B cell (primary cell): ENCODE data around the gene PALM. TPM values are rescaled to one million over a fixed set of nuclear protein-coding genes. Genes with fewer than 3 reads are reported as not detected.

Experiments
- ATAC-seq: fragments of 200-7000 bp; cut with Tn5 transposase; one replicate; pipeline ENCODE4 v1.10.0; 2021; ENCODE audit warnings: low read depth, mild to moderate bottlenecking, moderate number of reproducible peaks, moderate library complexity
- CTCF ChIA-PET: fragments of 350-600 bp; sonication (Branson Sonifier 250); formaldehyde crosslinking; loops from one replicate; lab custom pipeline; 2021; ENCODE audit warnings: antibody characterized with exemption, inconsistent platforms; lab: Charles Lee
- POLR2A ChIA-PET: fragments of 350-600 bp; sonication (Branson Sonifier 250); formaldehyde crosslinking; loops from one replicate; lab custom pipeline; 2021; ENCODE audit warnings: antibody characterized with exemption; lab: Charles Lee
- DNase-seq: peaks from one replicate; pipeline ENCODE4 v3.0.0; 2013
- H2AFZ ChIP-seq: 2 replicates; pipeline ENCODE4 v1.6.1; 2012; ENCODE audit warnings: mild to moderate bottlenecking, low read depth, low read length; ENCODE audit not compliant: insufficient read depth, poor library complexity, severe bottlenecking
- H3K27ac ChIP-seq, 2 donors: 1 replicate in 1 of 2; 2 replicates in 1 of 2; pipeline ENCODE4 v1.5.1; 2012 to 2013; ENCODE audit warnings: low read length in 2 of 2, mild to moderate bottlenecking in 2 of 2, moderate library complexity in 1 of 2
- H3K27me3 ChIP-seq, 4 experiments: fragments of 200-600 bp in 1 of 4; sonication (generic) in 1 of 4; replicated peaks in 1 of 4; 1 replicate in 2 of 4; 2 replicates in 2 of 4; pipeline versions ENCODE4 v1.6.1 to v1.7.0; 2013 to 2016; ENCODE audit warnings: low read length in 3 of 4, mild to moderate bottlenecking in 2 of 4, mixed read lengths in 1 of 4, moderate library complexity in 1 of 4; ENCODE audit not compliant: insufficient read depth in 4 of 4, control insufficient read depth in 3 of 4; ENCODE audit errors: control extremely low read depth in 1 of 4
- H3K36me3 ChIP-seq, 2 experiments: replicated peaks in 1 of 2; 1 replicate in 1 of 2; 2 replicates in 1 of 2; pipeline versions ENCODE4 v1.6.1 to v1.7.1; 2013; ENCODE audit warnings: low read length in 1 of 2; ENCODE audit not compliant: insufficient read depth in 2 of 2, control insufficient read depth in 1 of 2; ENCODE audit errors: control extremely low read depth in 1 of 2, extremely low read depth in 1 of 2
- H3K4me1 ChIP-seq, 2 donors: fragments of 200-600 bp in 1 of 2; sonication (generic) in 1 of 2; 1 replicate in 1 of 2; 2 replicates in 1 of 2; pipeline versions ENCODE4 v1.5.1 to v1.6.1; 2013 to 2017; ENCODE audit warnings: low read length in 2 of 2; ENCODE audit not compliant: control insufficient read depth in 2 of 2, insufficient read depth in 2 of 2
- H3K4me2 ChIP-seq: replicated peaks from 2 replicates; pipeline ENCODE3; 2012; ENCODE audit warnings: mild to moderate bottlenecking, low read depth, low read length; ENCODE audit not compliant: poor library complexity, severe bottlenecking
- H3K4me3 ChIP-seq, 5 experiments: fragments of 200-600 bp in 1 of 5; sonication (generic) in 1 of 5; 1 replicate in 3 of 5; 2 replicates in 2 of 5; pipeline versions ENCODE4 v1.5.1 to v1.7.0; 2011 to 2016; ENCODE audit warnings: low read length in 4 of 5, mild to moderate bottlenecking in 4 of 5, low read depth in 2 of 5, control low read depth in 1 of 5, moderate library complexity in 1 of 5; ENCODE audit not compliant: insufficient read depth in 1 of 5; ENCODE audit errors: control extremely low read depth in 1 of 5, extremely low read depth in 1 of 5
- H3K79me2 ChIP-seq: fragments of 200-600 bp; sonication (generic); one replicate; pipeline ENCODE4 v1.6.0; 2016; ENCODE audit warnings: low read length; ENCODE audit not compliant: control insufficient read depth, insufficient read depth
- H3K9ac ChIP-seq: fragments of 200-600 bp; sonication (generic); 2 replicates; pipeline ENCODE4 v1.6.1; 2017; ENCODE audit warnings: mild to moderate bottlenecking, low read length, moderate library complexity
- H3K9me3 ChIP-seq, 3 donors: one replicate each; pipeline versions ENCODE4 v1.6.1 to v1.7.1; 2013; ENCODE audit warnings: low read length in 2 of 3; ENCODE audit not compliant: control insufficient read depth in 2 of 3, insufficient read depth in 1 of 3; ENCODE audit errors: control extremely low read depth in 1 of 3
- H4K20me1 ChIP-seq: 2 replicates; pipeline ENCODE4 v1.6.0; 2012; ENCODE audit warnings: mild to moderate bottlenecking, low read length; ENCODE audit not compliant: insufficient read depth, control insufficient read depth, poor library complexity, severe bottlenecking
- H3K27ac Mint-ChIP-seq: one replicate; pipeline ENCODE4 v1.8.0; 2021; ENCODE audit warnings: mixed read lengths
- H3K27me3 Mint-ChIP-seq: one replicate; pipeline ENCODE4 v1.8.0; 2021; ENCODE audit warnings: mixed read lengths
- H3K4me1 Mint-ChIP-seq: one replicate; pipeline ENCODE4 v1.8.0; 2021; ENCODE audit warnings: mixed read lengths
- H3K4me3 Mint-ChIP-seq: one replicate; pipeline ENCODE4 v1.8.0; 2021; ENCODE audit warnings: mixed read lengths
- H3K9me3 Mint-ChIP-seq: one replicate; pipeline ENCODE4 v1.8.0; 2022; ENCODE audit warnings: mixed read lengths; ENCODE audit not compliant: insufficient read depth
- CTCF ChIP-seq: fragments of 200-600 bp; IDR thresholded peaks from one replicate; pipeline ENCODE4 v1.8.0; 2022; ENCODE audit warnings: antibody characterized with exemption, mild to moderate bottlenecking
- EZH2 ChIP-seq: IDR thresholded peaks from 2 replicates; pipeline ENCODE4 v1.6.1; 2012; ENCODE audit warnings: borderline replicate concordance, low read depth, mild to moderate bottlenecking, moderate library complexity, low read length; ENCODE audit not compliant: insufficient read depth, poor library complexity, severe bottlenecking
- WGBS: methylation state at CpG from one replicate; pipeline ENCODE4 v1.1.5; 2013; ENCODE audit warnings: missing lambda C conversion rate; ENCODE audit not compliant: insufficient coverage; 5-methylcytosine and 5-hydroxymethylcytosine counted together
- intact Hi-C: fragments of 100-400 bp; cut with micrococcal nuclease; formaldehyde crosslinking; loops from one replicate; pipeline ENCODE4 v1.10.0; 2022
- polyA plus RNA-seq: library from polyadenylated mRNA; depleted of rRNA; stranded (reverse); fragments of >200 nt; gene quantifications from 2 replicates; pipeline ENCODE4 v1.2.3, GENCODE V29; 2012
- total RNA-seq, 2 donors: library from RNA; stranded (reverse); fragments of 120-200 nt in 1 of 2; gene quantifications; 1 replicate in 1 of 2; 2 replicates in 1 of 2; pipeline versions ENCODE4 v1.2.3 to v1.2.4, GENCODE V29; 2013 to 2022

PALM gene
- total and polyA plus RNA-seq, 2 donors (not counting 1 experiment from before 2014, with no cell fraction given), result 0.15 TPM; not detected in 1

- Mint-ChIP-seq H3K27ac (no peak overlapping the region), H3K9me3 (no peaks in the 10 kb centered on the region), H3K27me3 (peaks cover 8% of the 10 kb centered on the region), H3K4me1 (peaks cover 12% of the 10 kb centered on the region), H3K4me3 (peak overlapping the region; percentile 96)
- Histone ChIP-seq H3K27ac (peak overlapping the region in 1 of 2 donors; percentile 49), H4K20me1 (peaks cover 19% of the 10 kb centered on the region), H3K79me2 (no peaks in the 10 kb centered on the region), H3K9ac (peak overlapping the region; percentile 71), H3K4me1 (peaks cover 13 to 26% of the 10 kb centered on the region in 2 donors), H2AFZ (peak overlapping the region; percentile 71), H3K4me2 (peak overlapping the region; percentile 98), H3K27me3 (peaks cover 0 to 28% (median 7%) of the 10 kb centered on the region in 4 experiments), H3K9me3 (peaks cover 0 to 30% (median 0%) of the 10 kb centered on the region in 3 donors), H3K4me3 (peak overlapping the region in 4 of 5 experiments; percentile 45 to 72 (median 56)), H3K36me3 (no peaks in the 10 kb centered on the region)
- intact Hi-C loops, result loop anchor here (1.0 kb wide), 3 partner anchors 16 to 107 kb away; partner anchors contain the start of genes BSG, POLRMT and RNF126
- ChIA-PET POLR2A (interaction anchor here (0.5 to 0.8 kb wide), 2 partner anchors 242 to 503 kb away, joined by 3 to 6 read pairs; no protein-coding TSS in a partner anchor), CTCF (interaction anchor here (1.1 to 2.2 kb wide), 2 partner anchors 17 to 95 kb away, joined by 5 to 8 read pairs; partner anchors contain the start of gene RNF126)
- ATAC-seq (no peak), DNase-seq (peak; percentile 68)
- no peak for TF ChIP-seq CTCF
- TF ChIP-seq EZH2, result no peak
- 5% methylated on average over 57 of the region's 69 CpGs for WGBS
Observed at GRCh38 chr19:679418-680286, 29.1 kb upstream of the PALM start.
